ENCODE results near the gene RND3. TPM values are rescaled to one million over a fixed set of nuclear protein-coding genes. Genes with fewer than 3 reads are reported as not detected.

RND3 gene
- polyA plus RNA-seq, 3 donors = not detected

DNA sequence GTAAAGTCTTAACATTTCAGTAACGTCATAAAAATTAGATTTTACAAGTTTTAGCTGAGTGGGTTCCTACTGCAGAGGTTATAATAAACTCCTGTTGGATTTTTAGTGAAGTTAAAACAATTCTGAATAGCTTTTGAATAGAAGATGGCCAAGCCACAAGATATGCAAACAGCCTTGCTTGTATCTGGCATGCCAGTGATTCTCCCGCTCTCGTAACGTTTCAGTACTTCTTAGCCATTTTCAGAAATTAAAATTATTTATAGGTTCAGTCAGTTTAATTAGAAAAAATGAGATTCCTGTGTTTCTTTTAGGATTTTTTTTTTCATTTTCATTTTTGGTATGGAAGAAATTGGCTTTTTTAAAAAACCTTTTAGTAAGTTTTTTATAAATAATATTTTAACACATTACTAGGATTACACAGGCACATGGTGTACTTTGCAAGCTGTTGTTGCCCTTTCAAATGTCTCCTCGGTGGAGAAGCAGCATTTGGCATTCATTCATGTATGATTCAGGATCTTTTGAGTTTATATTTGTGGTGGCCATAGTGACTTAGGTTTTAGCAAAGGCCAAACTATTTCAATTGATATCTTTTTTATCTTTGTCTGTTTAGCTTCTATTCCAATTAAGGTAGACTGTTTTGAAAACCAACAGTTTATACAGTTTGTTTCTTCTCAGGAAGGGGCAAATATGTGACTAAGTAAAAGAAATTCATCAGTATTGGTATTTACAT, 30.6 kb upstream of the RND3 start:
- DNase-seq = no peak
- Mint-ChIP-seq H3K27ac (no peak overlapping the region), H3K27me3 (ENCODE audit: low read depth in 3 of 3) (no peaks in the 10 kb centered on the region), H3K4me1 (no peaks in the 10 kb centered on the region), H3K9me3 (peaks cover 0 to 7% (median 3%) of the 10 kb centered on the region in 7 donors), H3K4me3 (no peak overlapping the region), H3K36me3 (no peaks in the 10 kb centered on the region)
- H2AFZ ChIP-seq (ENCODE audit: insufficient read depth, low read depth, low read length, poor library complexity, severe bottlenecking) = no peak overlapping the region
- H3K4me1 ChIP-seq (ENCODE audit: control insufficient read depth in 1 of 2, insufficient read depth in 2 of 2, low read length in 2 of 2) = no peaks in the 10 kb centered on the region
- H3K4me3 ChIP-seq (replicated peaks in 1 of 3; ENCODE audit: low read depth in 2 of 3, low read length in 3 of 3) = no peak overlapping the region
- H3K27ac ChIP-seq (ENCODE audit: low read depth in 1 of 2, low read length in 2 of 2) = no peak overlapping the region
- H3K9me3 ChIP-seq (replicated peaks in 1 of 2; ENCODE audit: control insufficient read depth in 1 of 2, insufficient read depth in 1 of 2, low read length in 2 of 2) = no peaks in the 10 kb centered on the region
- H4K20me1 ChIP-seq (ENCODE audit: insufficient read depth, low read length) = no peaks in the 10 kb centered on the region
- H3K79me2 ChIP-seq (ENCODE audit: insufficient read depth, low read length) = no peaks in the 10 kb centered on the region
- H3K36me3 ChIP-seq (replicated peaks in 1 of 2; ENCODE audit: control insufficient read depth in 1 of 2, insufficient read depth in 2 of 2, low read length in 2 of 2) = no peaks in the 10 kb centered on the region
- intact Hi-C loops (cut with micrococcal nuclease) = no loop called here
- no peak overlapping the region for H3K4me2 ChIP-seq (replicated peaks; ENCODE audit: extremely low read depth, low read length, poor library complexity, severe bottlenecking)
- WGBS (ENCODE audit: insufficient coverage) = 100% methylated on average over 1 of the region's 5 CpGs
- no peak overlapping the region for H3K9ac ChIP-seq (ENCODE audit: insufficient read depth, low read length, poor library complexity, severe bottlenecking)
- H3K27me3 ChIP-seq (ENCODE audit: control insufficient read depth in 2 of 2, insufficient read depth in 2 of 2, low read length in 2 of 2) = no peaks in the 10 kb centered on the region
- TF ChIP-seq, protein P1, sequence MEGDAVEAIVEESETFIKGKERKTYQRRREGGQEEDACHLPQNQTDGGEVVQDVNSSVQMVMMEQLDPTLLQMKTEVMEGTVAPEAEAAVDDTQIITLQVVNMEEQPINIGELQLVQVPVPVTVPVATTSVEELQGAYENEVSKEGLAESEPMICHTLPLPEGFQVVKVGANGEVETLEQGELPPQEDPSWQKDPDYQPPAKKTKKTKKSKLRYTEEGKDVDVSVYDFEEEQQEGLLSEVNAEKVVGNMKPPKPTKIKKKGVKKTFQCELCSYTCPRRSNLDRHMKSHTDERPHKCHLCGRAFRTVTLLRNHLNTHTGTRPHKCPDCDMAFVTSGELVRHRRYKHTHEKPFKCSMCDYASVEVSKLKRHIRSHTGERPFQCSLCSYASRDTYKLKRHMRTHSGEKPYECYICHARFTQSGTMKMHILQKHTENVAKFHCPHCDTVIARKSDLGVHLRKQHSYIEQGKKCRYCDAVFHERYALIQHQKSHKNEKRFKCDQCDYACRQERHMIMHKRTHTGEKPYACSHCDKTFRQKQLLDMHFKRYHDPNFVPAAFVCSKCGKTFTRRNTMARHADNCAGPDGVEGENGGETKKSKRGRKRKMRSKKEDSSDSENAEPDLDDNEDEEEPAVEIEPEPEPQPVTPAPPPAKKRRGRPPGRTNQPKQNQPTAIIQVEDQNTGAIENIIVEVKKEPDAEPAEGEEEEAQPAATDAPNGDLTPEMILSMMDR (IDR thresholded peaks at IDR 0.05) = no peak

DNA sequence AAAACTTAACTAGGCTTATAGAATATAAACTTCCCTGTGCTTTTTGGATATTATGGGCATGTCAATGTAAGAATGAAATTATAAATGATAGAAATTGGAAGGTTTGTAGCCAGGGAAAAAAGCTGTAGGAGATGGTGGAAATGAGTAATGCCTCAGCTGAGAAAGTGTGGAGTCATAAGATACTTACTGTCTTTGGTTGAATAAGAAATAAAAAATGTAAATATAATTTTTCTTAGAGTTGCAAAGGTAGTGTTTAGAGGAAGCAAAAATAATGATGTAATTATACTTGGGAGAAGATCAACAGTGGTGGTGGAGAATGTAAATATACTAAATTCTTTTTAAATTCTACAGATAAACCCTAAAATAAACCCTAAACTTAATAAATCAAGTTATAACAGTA, 26.2 kb upstream of the RND3 start:
- DNase-seq = no peak
- H2AFZ ChIP-seq (ENCODE audit: insufficient read depth, low read depth, low read length, poor library complexity, severe bottlenecking) = no peak overlapping the region
- H3K27ac ChIP-seq (ENCODE audit: low read depth in 1 of 2, low read length in 2 of 2) = no peak overlapping the region
- H3K79me2 ChIP-seq (ENCODE audit: insufficient read depth, low read length) = no peaks in the 10 kb centered on the region
- no peaks in the 10 kb centered on the region for H3K4me1 Mint-ChIP-seq
- H3K9me3 Mint-ChIP-seq = peaks cover 0 to 1% (median 0%) of the 10 kb centered on the region in 7 donors
- no peak overlapping the region for H3K27ac Mint-ChIP-seq
- H3K4me2 ChIP-seq (replicated peaks; ENCODE audit: extremely low read depth, low read length, poor library complexity, severe bottlenecking) = no peak overlapping the region
- H3K36me3 Mint-ChIP-seq = no peaks in the 10 kb centered on the region
- H4K20me1 ChIP-seq (ENCODE audit: insufficient read depth, low read length) = no peaks in the 10 kb centered on the region
- no peaks in the 10 kb centered on the region for H3K27me3 Mint-ChIP-seq (ENCODE audit: low read depth in 3 of 3)
- H3K4me3 Mint-ChIP-seq = no peak overlapping the region
- intact Hi-C loops (cut with micrococcal nuclease) = no loop called here
- H3K36me3 ChIP-seq (replicated peaks in 1 of 2; ENCODE audit: control insufficient read depth in 1 of 2, insufficient read depth in 2 of 2, low read length in 2 of 2) = no peaks in the 10 kb centered on the region
- H3K27me3 ChIP-seq (ENCODE audit: control insufficient read depth in 2 of 2, insufficient read depth in 2 of 2, low read length in 2 of 2) = no peaks in the 10 kb centered on the region
- no peaks in the 10 kb centered on the region for H3K9me3 ChIP-seq (replicated peaks in 1 of 2; ENCODE audit: control insufficient read depth in 1 of 2, insufficient read depth in 1 of 2, low read length in 2 of 2)
- no peak overlapping the region for H3K9ac ChIP-seq (ENCODE audit: insufficient read depth, low read length, poor library complexity, severe bottlenecking)
- no peak overlapping the region for H3K4me3 ChIP-seq (replicated peaks in 1 of 3; ENCODE audit: low read depth in 2 of 3, low read length in 3 of 3)
- H3K4me1 ChIP-seq (ENCODE audit: control insufficient read depth in 1 of 2, insufficient read depth in 2 of 2, low read length in 2 of 2) = no peaks in the 10 kb centered on the region
- TF ChIP-seq, protein P1 (IDR thresholded peaks at IDR 0.05) = no peak
